GM12875 (cell line): ENCODE measurements around the gene A3GALT2.

Experiments
- H3K4me3 ChIP-seq: one replicate; pipeline ENCODE4 v1.5.1; 2011; ENCODE audit warnings: low read depth, low read length, control low read depth
- TF ChIP-seq, protein P1 (sequence below): IDR thresholded peaks from 2 replicates; pipeline ENCODE4 v1.5.1; 2011; ENCODE audit warnings: low read depth, mild to moderate bottlenecking, control low read depth, inconsistent platforms, low read length, moderate library complexity, borderline replicate concordance; ENCODE audit not compliant: insufficient read depth

Gene A3GALT2

DNA sequence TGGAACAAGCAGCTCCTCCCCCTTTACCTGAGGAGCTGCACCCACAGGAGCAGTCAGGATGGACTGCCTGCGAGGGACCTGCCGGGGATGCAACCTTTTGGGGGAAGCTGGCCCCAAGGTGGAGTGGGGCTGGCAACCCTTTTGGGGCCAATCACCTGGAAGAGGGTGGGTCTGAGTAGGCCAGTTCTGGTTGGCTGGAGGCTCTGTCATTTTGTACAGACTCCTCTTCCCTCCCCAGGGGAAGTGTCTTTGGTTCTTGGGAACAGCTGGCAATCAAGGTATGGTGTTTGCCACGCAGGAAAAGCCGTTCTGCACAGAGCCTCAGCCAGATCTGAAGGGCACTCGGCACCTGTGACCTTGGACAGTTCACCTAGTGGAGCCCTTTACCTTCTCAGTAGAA, 280 bp upstream of the A3GALT2 start:
- no peak overlapping the region for H3K4me3 ChIP-seq
- TF ChIP-seq, protein P1, sequence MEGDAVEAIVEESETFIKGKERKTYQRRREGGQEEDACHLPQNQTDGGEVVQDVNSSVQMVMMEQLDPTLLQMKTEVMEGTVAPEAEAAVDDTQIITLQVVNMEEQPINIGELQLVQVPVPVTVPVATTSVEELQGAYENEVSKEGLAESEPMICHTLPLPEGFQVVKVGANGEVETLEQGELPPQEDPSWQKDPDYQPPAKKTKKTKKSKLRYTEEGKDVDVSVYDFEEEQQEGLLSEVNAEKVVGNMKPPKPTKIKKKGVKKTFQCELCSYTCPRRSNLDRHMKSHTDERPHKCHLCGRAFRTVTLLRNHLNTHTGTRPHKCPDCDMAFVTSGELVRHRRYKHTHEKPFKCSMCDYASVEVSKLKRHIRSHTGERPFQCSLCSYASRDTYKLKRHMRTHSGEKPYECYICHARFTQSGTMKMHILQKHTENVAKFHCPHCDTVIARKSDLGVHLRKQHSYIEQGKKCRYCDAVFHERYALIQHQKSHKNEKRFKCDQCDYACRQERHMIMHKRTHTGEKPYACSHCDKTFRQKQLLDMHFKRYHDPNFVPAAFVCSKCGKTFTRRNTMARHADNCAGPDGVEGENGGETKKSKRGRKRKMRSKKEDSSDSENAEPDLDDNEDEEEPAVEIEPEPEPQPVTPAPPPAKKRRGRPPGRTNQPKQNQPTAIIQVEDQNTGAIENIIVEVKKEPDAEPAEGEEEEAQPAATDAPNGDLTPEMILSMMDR, result no peak

DNA sequence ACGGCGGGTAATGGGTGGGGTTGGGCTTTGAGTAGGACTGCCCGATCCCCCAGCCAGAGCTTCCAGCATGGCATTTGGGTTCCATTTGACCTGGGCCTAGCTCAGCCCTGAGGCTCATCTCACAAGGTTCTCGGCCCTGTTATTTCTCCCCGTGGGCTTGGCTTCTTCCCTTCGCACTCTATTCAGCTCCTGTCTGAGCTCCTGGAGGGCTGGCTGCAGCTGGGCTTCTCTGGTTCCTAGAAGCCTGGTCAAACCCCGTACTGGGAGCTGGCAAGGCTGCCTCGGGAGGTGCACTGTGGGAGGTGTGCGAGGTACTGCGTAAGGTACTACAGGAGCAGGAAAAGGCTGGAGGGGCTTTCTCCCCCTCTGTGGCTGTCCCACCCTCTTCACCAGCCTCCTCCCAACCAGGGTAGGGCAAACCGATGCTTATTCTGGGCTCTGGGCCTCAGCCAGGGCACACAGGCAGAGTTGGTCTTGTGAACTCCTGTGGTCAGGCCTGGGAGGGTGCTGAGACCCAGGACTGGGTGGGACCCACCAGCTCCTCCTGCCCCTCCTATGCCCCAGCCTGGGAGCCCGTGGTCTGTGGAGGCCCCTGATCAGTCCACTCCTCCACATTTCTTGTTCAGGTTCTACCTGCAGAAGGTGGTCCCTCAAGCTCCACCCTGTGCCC, 814 bp downstream of the A3GALT2 start:
- TF ChIP-seq, protein P1, result no peak
- H3K4me3 ChIP-seq, result no peak overlapping the region

DNA sequence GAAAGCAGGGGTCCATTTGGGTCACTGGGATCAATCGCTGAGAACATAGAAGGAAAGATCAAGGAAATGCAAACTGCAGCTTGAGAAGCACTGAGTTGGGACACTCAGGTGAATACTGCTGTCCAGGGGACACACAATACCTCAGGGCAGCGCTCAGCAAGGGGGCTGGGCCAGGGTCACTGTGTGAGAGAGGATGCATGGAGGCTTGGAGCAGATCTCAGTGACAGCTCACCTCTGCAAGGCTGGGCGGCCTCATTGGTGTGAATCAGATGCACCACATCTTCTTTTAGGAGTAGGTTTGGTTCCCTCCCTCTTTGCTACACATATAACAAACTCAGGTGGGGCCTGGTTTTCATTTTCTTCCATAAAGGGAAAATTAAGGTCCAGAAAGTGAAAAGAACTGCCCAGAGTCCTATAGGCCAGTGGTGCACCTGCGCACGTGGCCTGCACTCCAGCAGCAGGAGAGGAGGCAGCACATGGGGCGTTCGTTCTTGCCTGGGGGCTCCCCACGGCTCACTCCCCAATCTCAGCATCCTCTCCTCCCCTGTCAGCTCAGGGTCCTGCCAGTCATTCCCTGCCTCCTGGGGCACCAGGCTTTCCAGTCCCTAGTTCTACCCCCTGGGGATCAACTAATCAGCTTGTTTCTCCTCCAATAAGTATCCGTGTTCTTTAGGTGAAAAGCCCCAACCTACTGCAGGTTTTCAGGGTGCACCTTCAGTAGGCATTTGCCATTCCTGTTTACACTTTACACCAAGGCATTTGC, 1.5 kb downstream of the A3GALT2 start:
- no peak overlapping the region for H3K4me3 ChIP-seq
- TF ChIP-seq, protein P1, result no peak

DNA sequence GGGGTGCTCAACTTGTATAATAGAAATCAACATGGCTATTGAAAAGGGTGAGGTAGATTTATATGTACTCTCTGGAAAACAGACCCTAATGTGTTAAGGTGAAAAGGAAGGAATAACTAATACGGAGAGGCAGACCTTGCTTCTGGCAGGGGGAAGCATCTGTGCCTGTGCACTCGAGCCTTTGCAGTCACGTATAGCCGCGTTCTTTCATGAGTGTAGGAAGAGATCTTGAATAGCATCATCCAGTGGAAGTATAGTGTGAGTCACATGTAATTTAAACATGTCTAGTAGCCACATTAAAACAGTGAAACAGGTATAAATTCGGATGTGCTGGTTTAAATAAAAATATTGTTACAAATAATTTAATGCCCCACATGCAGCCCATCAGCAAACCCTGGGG, 3.0 kb downstream of the A3GALT2 start:
- TF ChIP-seq, protein P1, result no peak

DNA sequence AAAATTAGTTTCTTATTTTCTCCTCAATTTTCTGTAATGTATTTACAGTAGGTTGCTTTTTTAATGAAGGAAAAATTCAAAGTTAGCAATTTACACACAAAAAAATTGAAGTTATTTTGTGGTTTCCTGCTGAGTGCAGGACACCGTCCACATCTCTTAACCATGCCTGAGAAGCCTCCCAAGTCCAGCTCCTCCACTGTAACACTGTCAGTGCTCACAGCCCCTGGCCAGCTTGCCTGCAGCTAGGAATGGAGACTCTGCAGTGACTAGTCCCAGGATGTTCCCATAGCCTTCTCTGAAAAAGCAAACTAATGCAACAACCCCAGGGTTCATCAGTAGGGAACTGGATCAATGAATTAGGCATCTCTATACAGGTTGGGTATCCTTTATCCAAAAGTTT, 3.5 kb downstream of the A3GALT2 start:
- TF ChIP-seq, protein P1, result no peak
- H3K4me3 ChIP-seq, result no peak overlapping the region

More for the DNA sequence above, 3.0 kb downstream of the A3GALT2 start:
- no peak overlapping the region for H3K4me3 ChIP-seq

DNA sequence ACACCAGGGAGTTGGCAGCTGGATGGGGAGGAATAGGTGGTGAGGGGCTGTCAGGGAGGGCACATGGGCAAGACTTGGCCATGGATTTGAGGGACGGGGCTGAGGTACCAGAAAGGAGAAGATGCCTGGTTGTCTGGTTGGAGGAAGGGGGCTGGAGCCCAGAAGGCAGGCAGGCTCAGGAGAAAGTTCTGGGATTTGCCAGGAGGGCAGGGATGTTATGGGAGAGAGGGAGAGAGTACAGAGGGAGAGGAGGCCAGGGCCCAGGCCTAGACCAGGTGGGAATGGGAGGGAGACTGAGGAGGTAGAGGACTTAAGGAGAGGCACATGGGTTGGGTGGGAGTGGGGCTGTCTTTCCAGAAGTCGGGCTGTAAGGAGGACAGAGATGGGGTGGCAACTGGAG, 4.3 kb downstream of the A3GALT2 start:
- TF ChIP-seq, protein P1, result no peak
- no peak overlapping the region for H3K4me3 ChIP-seq

DNA sequence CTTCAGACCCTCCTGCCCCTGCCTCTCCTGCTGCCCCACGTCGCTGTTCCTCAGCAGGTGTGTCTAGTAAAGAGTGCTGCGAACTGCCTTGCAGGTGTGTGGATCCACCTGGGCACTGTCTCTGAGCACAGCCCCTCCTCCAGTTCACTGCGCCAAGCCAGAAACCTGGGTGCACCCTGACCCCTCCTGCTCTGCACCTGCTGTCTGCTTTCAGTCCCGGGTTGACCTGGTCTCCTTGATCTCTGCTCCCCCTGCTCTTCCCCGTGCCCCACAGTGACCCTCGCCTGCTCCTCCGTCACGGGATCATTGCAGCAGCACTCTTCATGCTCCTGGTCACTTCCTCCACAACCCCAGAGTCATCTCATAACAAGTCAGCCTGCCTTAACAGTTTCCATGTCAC, 6.5 kb downstream of the A3GALT2 start:
- TF ChIP-seq, protein P1, result no peak
- no peak overlapping the region for H3K4me3 ChIP-seq
